PC-3 (cell line): ENCODE data around the gene MAD1L1. TPM values are rescaled to one million over a fixed set of nuclear protein-coding genes. Genes with fewer than 3 reads are reported as not detected.

ENCODE experiments used
- ATAC-seq: fragments of 200-7000 bp; cut with Tn5 transposase; 2 replicates; pipeline ENCODE4 v1.9.1; 2020; ENCODE audit warnings: mild to moderate bottlenecking, moderate library complexity
- BruUV-seq: library from RNA; stranded (reverse); fragments of 400-500 nt; replicated peaks from 2 replicates; lab custom pipeline; 2021; lab: Mats Ljungman, UMichigan
- CTCF ChIA-PET: fragments of 300-600 bp; sonication (Branson Sonifier 250); formaldehyde crosslinking; loops from one replicate; lab custom pipeline; 2022; ENCODE audit warnings: antibody characterized with exemption; lab: Charles Lee
- POLR2A ChIA-PET: fragments of 300-600 bp; sonication (Branson Sonifier 250); formaldehyde crosslinking; loops from one replicate; lab custom pipeline; 2022; ENCODE audit warnings: antibody characterized with exemption; ENCODE audit not compliant: unreplicated experiment; lab: Charles Lee
- DNase-seq: peaks from one replicate; pipeline ENCODE4 v3.0.0-alpha.2; 2015
- H2AFZ ChIP-seq: fragments of 300-600 bp; sonication (generic); 2 replicates; pipeline ENCODE4 v1.6.0; 2016; ENCODE audit warnings: antibody characterized with exemption, low read length
- H3F3A ChIP-seq: fragments of 300-600 bp; sonication (generic); one replicate; pipeline ENCODE4 v1.6.0; 2017; ENCODE audit warnings: antibody characterized with exemption, low read length, control low read depth, mild to moderate bottlenecking; ENCODE audit not compliant: unreplicated experiment
- H3K27ac ChIP-seq: fragments of 300-600 bp; sonication (generic); 2 replicates; pipeline ENCODE4 v1.5.1; 2016; ENCODE audit warnings: mild to moderate bottlenecking, low read length
- H3K27me3 ChIP-seq: fragments of 300-600 bp; sonication (generic); 2 replicates; pipeline ENCODE4 v1.6.1; 2016; ENCODE audit warnings: low read length, mixed read lengths
- H3K36me3 ChIP-seq: fragments of 300-600 bp; sonication (generic); 2 replicates; pipeline ENCODE4 v1.6.1; 2016; ENCODE audit warnings: low read depth, mixed run types, low read length, mixed read lengths
- H3K4me1 ChIP-seq: fragments of 300-600 bp; sonication (generic); 2 replicates; pipeline ENCODE4 v1.5.1; 2016; ENCODE audit warnings: low read length; ENCODE audit not compliant: insufficient read depth
- H3K4me2 ChIP-seq: fragments of 300-600 bp; sonication (generic); 2 replicates; pipeline ENCODE4 v1.6.0; 2016; ENCODE audit warnings: low read length
- H3K4me3 ChIP-seq: fragments of 300-600 bp; sonication (generic); 2 replicates; pipeline ENCODE4 v1.5.1; 2016; ENCODE audit warnings: mild to moderate bottlenecking, low read length, mixed read lengths
- H3K79me2 ChIP-seq: fragments of 300-600 bp; sonication (generic); 2 replicates; pipeline ENCODE4 v1.6.1; 2017; ENCODE audit warnings: low read length, mixed read lengths
- H3K9ac ChIP-seq: fragments of 300-600 bp; sonication (generic); 2 replicates; pipeline ENCODE4 v1.6.0; 2016; ENCODE audit warnings: mild to moderate bottlenecking, low read length
- H3K9me2 ChIP-seq: fragments of 300-600 bp; sonication (generic); replicated peaks from 2 replicates; pipeline ENCODE4 v1.6.1; 2016; ENCODE audit warnings: mixed run types, low read length, mixed read lengths
- H3K9me3 ChIP-seq: fragments of 300-600 bp; sonication (generic); 2 replicates; pipeline ENCODE4 v1.6.1; 2016; ENCODE audit warnings: low read length, mixed read lengths
- H4K20me1 ChIP-seq: fragments of 300-600 bp; sonication (generic); 2 replicates; pipeline ENCODE4 v1.6.1; 2016; ENCODE audit warnings: low read length, mixed read lengths
- EZH2 ChIP-seq: fragments of 300-600 bp; sonication (generic); IDR thresholded peaks from one replicate; pipeline ENCODE4 v1.6.1; 2017; ENCODE audit warnings: antibody characterized with exemption, mild to moderate bottlenecking, low read length; ENCODE audit not compliant: unreplicated experiment
- EZH2phosphoT487 ChIP-seq: fragments of 300-600 bp; sonication (generic); IDR thresholded peaks from 2 replicates; pipeline ENCODE4 v1.6.1; 2018; ENCODE audit warnings: mild to moderate bottlenecking, antibody characterized with exemption, low read length, borderline replicate concordance
- intact Hi-C: fragments of 100-400 bp; cut with micrococcal nuclease; formaldehyde crosslinking; loops from 2 replicates; pipeline ENCODE4 v1.9.0; 2023
- total RNA-seq: library from RNA; depleted of rRNA; stranded (reverse); fragments of >200 nt; gene quantifications from 2 replicates; pipeline ENCODE4 v1.2.3, GENCODE V29; 2014
- TF ChIP-seq, protein P1 (sequence below): fragments of 300-600 bp; sonication (generic); conservative IDR thresholded peaks from 2 replicates; pipeline ENCODE4 v1.5.1; 2017; ENCODE audit warnings: antibody characterized with exemption, low read depth, mild to moderate bottlenecking, low read length

The MAD1L1 gene
- total RNA-seq, 1 experiment from 2014 or later: 88.4 TPM

DNA sequence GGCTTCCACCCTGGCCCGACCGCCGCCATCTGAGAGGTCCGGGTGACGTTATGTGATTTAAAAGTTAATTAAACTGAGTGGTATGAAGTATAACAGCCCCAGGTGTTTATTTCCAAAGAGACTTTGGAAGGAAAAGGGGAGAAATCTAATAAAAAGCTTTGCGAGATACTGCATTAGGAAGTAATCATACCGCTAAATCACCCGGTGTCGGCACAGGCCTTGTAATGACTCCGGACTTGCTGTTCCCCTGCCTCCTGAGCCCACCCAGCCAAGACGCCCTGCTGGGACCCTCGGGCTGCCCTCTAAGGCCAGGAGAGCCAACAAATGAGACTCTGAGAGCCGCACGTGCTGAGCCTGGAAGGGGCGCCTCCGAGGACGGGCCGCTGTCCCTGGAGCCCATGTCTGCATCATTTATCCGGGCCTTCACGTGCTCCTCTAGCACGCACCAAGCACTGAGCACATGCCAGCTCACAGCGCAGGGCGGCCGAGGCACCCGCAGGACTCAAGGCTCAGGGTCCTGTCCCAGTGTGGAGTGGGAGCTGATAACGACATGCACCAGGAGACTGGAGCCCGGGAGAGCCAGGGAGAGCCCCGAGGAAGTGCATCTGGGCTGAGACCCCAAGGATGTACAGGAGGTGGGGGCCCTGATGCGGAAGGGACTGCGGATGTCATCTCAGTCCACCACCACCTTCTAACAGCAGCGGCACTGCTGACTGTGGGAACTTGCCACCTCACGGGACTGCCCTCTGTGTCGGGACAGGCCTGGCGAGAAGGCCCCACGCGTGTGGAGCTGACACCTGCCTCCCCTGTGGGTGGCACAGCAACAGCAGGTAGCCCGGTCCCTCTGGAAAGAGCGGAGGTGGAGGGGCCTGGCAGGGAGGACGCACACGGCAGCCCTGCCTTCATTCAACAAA lies 380.0 kb downstream of the MAD1L1 start:
- ATAC-seq: no peak
- CTCF ChIA-PET: no interaction called here
- POLR2A ChIA-PET: no interaction called here

DNA sequence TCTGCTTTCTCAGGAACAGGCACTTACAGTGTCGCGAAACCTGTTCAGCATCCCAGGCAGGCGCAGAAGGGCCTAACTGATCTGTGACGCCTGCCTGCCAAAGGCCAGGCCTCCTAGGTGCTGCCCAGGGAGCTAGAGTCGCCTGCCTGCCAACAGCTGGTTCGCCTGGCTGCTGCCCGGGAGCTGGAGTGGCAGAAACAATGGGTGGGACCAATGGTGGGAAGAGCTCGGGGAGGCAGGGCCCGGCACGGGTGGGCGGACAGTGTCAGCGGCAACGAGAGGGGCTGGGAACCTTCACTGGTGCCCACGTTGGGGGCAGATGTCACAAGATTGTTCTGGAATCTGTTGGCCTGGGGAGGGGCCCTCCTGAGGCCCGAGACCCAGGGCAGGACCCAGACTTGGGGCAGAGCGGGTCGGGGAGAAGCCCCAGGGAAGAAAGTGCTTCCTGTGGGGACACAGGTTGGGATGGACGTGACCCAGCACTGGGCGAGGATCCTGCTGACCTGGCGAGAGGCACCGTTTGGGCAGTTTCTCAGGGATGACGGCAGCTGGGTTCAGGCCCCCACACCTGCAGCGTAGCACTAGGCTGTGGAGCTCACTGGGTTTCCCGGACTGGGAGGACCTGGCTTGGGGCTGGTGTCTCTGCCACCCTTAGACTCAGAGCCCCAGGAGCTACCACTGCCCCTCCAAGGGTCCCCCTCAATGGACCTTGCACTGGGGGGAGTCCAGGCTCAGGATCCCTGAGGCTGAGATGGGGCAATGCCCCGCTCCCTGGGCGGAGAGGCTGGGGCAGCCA lies 380.8 kb downstream of the MAD1L1 start:
- Histone ChIP-seq H3K4me2 (no peak overlapping the region), H3K9me2 (no peaks in the 10 kb centered on the region), H3K9ac (no peak overlapping the region), H3F3A (no peaks in the 10 kb centered on the region), H3K36me3 (no peaks in the 10 kb centered on the region), H3K9me3 (no peaks in the 10 kb centered on the region), H3K27me3 (no peaks in the 10 kb centered on the region), H3K79me2 (no peaks in the 10 kb centered on the region), H3K4me3 (no peak overlapping the region), H3K27ac (no peak overlapping the region), H3K4me1 (no peaks in the 10 kb centered on the region), H4K20me1 (no peaks in the 10 kb centered on the region), H2AFZ (no peak overlapping the region)
- POLR2A ChIA-PET: no interaction called here
- no peak for ATAC-seq
- no TSS peak for BruUV-seq
- intact Hi-C loops: no loop called here
- CTCF ChIA-PET: no interaction called here
- TF ChIP-seq, protein P1, sequence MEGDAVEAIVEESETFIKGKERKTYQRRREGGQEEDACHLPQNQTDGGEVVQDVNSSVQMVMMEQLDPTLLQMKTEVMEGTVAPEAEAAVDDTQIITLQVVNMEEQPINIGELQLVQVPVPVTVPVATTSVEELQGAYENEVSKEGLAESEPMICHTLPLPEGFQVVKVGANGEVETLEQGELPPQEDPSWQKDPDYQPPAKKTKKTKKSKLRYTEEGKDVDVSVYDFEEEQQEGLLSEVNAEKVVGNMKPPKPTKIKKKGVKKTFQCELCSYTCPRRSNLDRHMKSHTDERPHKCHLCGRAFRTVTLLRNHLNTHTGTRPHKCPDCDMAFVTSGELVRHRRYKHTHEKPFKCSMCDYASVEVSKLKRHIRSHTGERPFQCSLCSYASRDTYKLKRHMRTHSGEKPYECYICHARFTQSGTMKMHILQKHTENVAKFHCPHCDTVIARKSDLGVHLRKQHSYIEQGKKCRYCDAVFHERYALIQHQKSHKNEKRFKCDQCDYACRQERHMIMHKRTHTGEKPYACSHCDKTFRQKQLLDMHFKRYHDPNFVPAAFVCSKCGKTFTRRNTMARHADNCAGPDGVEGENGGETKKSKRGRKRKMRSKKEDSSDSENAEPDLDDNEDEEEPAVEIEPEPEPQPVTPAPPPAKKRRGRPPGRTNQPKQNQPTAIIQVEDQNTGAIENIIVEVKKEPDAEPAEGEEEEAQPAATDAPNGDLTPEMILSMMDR: no peak
- TF ChIP-seq EZH2phosphoT487: no peak
- no peak for TF ChIP-seq EZH2
- DNase-seq: no peak

More for the DNA sequence above, 380.0 kb downstream of the MAD1L1 start:
- H3K9ac ChIP-seq: no peak overlapping the region
- intact Hi-C loops: no loop called here
- H3K4me2 ChIP-seq: no peak overlapping the region
- no peaks in the 10 kb centered on the region for H3K9me3 ChIP-seq
- H3K9me2 ChIP-seq: no peaks in the 10 kb centered on the region
- no peaks in the 10 kb centered on the region for H3K79me2 ChIP-seq
- no peak overlapping the region for H3K4me3 ChIP-seq
- H3K4me1 ChIP-seq: no peaks in the 10 kb centered on the region
- H4K20me1 ChIP-seq: no peaks in the 10 kb centered on the region
- TF ChIP-seq EZH2: no peak
- TF ChIP-seq EZH2phosphoT487: no peak
- TF ChIP-seq, protein P1: no peak
- no peaks in the 10 kb centered on the region for H3K36me3 ChIP-seq
- H3F3A ChIP-seq: no peaks in the 10 kb centered on the region
- H3K27me3 ChIP-seq: no peaks in the 10 kb centered on the region
- no peak overlapping the region for H3K27ac ChIP-seq
- BruUV-seq: no TSS peak
- H2AFZ ChIP-seq: no peak overlapping the region
- no peak for DNase-seq
